ENCODE results near the gene HLA-DRA.
A peak's percentile ranks its signal among the peaks of the same experiment; 100 is the strongest.

The HLA-DRA gene

DNA sequence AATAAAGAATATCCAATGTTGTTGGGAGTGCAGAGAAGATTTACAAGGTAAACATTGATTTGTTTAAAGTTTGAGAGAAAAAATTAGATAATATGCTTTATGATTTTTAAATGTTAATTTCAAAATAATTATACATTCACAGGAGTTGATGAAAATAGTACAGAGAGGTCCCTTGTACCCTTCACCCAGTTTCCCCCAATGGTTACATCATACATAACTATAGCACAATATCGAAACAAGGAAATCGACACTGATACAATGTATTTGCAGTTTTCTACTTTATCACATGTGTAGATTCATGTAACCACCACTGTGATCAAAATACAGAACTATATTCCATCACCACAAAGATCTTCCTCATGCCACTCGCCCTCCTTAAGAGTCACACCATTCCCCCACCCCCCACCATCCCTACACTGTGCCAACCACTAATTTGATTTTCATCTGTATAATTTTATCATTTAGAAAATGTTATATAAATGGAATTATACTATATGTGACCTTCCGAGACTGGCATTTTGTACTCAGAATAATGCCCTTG is 11.7 kb upstream of the HLA-DRA start:
- TF ChIP-seq CEBPB (IDR thresholded peaks at IDR 0.05): no peak
- TF ChIP-seq FOXM1 (IDR thresholded peaks at IDR 0.05; ENCODE audit: borderline replicate concordance, low read depth): no peak
- TF ChIP-seq NFIC (IDR thresholded peaks at IDR 0.05): no peak
- TF ChIP-seq TCF12 (IDR thresholded peaks at IDR 0.05; ENCODE audit: low read depth): no peak

DNA sequence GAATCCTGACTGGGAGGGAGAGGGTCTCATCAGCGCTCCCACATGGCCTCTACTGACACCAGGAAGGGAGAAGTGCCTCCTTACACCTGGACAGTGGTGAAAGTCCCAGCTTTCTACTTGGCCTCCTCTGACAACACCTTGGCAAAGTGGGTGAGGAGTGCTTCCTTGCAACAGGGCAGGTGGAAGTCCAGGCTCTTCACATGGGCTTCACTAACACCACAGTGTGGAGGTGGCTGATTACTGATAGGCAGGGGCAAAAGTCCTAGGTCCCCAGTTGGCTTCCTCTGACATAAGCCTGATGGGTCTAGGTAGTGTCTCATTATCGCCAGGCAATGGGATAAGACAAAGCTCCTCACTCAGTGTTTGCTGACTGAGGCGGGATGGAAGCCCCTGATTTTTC is 9.5 kb upstream of the HLA-DRA start:
- TF ChIP-seq TEAD4 (IDR thresholded peaks at IDR 0.05): no peak
- TF ChIP-seq, protein P1, sequence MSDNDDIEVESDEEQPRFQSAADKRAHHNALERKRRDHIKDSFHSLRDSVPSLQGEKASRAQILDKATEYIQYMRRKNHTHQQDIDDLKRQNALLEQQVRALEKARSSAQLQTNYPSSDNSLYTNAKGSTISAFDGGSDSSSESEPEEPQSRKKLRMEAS (IDR thresholded peaks at IDR 0.05): no peak
- TF ChIP-seq YY1 (IDR thresholded peaks at IDR 0.05; ENCODE audit: low read depth): no peak
- TF ChIP-seq TCF12 (IDR thresholded peaks at IDR 0.05; ENCODE audit: low read depth): no peak
- TF ChIP-seq, protein P2, sequence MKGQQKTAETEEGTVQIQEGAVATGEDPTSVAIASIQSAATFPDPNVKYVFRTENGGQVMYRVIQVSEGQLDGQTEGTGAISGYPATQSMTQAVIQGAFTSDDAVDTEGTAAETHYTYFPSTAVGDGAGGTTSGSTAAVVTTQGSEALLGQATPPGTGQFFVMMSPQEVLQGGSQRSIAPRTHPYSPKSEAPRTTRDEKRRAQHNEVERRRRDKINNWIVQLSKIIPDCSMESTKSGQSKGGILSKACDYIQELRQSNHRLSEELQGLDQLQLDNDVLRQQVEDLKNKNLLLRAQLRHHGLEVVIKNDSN (IDR thresholded peaks at IDR 0.05): no peak
- TF ChIP-seq EGR1 (IDR thresholded peaks at IDR 0.05): no peak

DNA sequence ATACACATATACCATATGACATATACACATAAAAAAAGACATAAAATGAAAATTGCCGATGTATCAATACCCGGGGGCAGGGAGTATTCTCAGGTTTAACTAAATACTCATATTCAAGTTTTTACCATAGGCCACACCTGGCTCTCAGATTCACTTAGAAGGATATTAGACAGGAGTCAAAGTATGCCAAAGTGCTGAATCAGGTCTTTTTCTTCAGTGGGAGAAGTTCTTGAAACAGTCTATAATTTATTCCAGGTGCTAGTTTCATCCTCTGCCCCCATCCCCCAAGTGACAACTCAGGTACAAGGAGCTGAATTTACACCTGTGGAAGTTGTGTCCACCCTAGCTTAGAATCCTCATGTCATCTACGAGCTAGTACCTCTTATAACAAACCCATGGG is 8.5 kb upstream of the HLA-DRA start:
- TF ChIP-seq ZBTB7A (IDR thresholded peaks at IDR 0.05; ENCODE audit: low read depth) (no peak), RAD21 (IDR thresholded peaks at IDR 0.05; ENCODE audit: low read depth) (no peak)

DNA sequence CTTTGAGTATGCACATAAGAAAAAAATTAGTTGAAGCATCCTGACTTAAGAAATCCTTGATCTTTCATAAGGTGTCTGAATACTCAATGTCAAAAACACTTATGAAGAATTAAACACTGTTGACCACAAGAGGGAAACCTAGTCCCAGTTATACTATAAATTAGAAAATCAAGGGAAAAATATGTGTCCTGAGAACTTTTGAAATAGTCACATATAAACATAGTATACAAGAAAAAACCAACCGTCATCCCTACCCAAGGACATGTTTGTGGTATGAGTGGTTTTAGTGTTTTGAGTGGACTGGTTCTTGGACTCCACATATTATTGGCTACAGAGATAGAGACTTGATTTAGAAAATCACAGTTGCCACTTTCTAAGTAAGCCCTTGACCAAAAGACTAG is 7.6 kb upstream of the HLA-DRA start:
- TF ChIP-seq EGR1 (IDR thresholded peaks at IDR 0.05) (no peak), RAD21 (IDR thresholded peaks at IDR 0.05; ENCODE audit: low read depth) (peak; percentile 48)
- TF ChIP-seq, protein P1 (IDR thresholded peaks at IDR 0.05): no peak
- TF ChIP-seq, protein P3, sequence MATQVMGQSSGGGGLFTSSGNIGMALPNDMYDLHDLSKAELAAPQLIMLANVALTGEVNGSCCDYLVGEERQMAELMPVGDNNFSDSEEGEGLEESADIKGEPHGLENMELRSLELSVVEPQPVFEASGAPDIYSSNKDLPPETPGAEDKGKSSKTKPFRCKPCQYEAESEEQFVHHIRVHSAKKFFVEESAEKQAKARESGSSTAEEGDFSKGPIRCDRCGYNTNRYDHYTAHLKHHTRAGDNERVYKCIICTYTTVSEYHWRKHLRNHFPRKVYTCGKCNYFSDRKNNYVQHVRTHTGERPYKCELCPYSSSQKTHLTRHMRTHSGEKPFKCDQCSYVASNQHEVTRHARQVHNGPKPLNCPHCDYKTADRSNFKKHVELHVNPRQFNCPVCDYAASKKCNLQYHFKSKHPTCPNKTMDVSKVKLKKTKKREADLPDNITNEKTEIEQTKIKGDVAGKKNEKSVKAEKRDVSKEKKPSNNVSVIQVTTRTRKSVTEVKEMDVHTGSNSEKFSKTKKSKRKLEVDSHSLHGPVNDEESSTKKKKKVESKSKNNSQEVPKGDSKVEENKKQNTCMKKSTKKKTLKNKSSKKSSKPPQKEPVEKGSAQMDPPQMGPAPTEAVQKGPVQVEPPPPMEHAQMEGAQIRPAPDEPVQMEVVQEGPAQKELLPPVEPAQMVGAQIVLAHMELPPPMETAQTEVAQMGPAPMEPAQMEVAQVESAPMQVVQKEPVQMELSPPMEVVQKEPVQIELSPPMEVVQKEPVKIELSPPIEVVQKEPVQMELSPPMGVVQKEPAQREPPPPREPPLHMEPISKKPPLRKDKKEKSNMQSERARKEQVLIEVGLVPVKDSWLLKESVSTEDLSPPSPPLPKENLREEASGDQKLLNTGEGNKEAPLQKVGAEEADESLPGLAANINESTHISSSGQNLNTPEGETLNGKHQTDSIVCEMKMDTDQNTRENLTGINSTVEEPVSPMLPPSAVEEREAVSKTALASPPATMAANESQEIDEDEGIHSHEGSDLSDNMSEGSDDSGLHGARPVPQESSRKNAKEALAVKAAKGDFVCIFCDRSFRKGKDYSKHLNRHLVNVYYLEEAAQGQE (IDR thresholded peaks at IDR 0.05; ENCODE audit: low read depth): no peak

DNA sequence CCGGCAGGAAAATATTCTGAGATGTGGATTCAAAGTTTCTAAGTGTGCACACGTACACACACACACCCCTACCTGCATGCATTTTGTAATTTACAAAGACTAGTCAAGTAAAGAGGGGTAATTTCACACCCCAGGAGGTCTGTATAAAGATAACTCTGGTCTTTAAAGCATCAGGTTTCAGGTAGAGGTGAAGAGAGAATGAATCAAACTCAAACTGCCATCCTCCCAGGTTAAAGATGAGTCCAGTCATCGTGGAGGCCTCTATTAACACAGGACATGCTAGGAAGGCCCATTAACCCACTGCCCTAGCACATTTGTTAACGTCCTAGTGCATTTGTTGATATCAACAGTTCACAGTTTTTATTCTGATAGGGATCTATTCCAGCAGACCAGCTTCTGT is 3.5 kb upstream of the HLA-DRA start:
- TF ChIP-seq TEAD4 (IDR thresholded peaks at IDR 0.05) (no peak), EP300 (IDR thresholded peaks at IDR 0.05; ENCODE audit: borderline replicate concordance) (no peak), CEBPB (IDR thresholded peaks at IDR 0.05) (no peak), FOXM1 (IDR thresholded peaks at IDR 0.05; ENCODE audit: borderline replicate concordance, low read depth) (no peak), CREB1 (IDR thresholded peaks at IDR 0.05; ENCODE audit: low read depth) (no peak), RAD21 (IDR thresholded peaks at IDR 0.05; ENCODE audit: low read depth) (no peak), EGR1 (IDR thresholded peaks at IDR 0.05) (no peak)
- TF ChIP-seq, protein P1 (IDR thresholded peaks at IDR 0.05): no peak
- TF ChIP-seq, protein P3 (IDR thresholded peaks at IDR 0.05; ENCODE audit: low read depth): no peak
- TF ChIP-seq, protein P2 (IDR thresholded peaks at IDR 0.05): no peak

DNA sequence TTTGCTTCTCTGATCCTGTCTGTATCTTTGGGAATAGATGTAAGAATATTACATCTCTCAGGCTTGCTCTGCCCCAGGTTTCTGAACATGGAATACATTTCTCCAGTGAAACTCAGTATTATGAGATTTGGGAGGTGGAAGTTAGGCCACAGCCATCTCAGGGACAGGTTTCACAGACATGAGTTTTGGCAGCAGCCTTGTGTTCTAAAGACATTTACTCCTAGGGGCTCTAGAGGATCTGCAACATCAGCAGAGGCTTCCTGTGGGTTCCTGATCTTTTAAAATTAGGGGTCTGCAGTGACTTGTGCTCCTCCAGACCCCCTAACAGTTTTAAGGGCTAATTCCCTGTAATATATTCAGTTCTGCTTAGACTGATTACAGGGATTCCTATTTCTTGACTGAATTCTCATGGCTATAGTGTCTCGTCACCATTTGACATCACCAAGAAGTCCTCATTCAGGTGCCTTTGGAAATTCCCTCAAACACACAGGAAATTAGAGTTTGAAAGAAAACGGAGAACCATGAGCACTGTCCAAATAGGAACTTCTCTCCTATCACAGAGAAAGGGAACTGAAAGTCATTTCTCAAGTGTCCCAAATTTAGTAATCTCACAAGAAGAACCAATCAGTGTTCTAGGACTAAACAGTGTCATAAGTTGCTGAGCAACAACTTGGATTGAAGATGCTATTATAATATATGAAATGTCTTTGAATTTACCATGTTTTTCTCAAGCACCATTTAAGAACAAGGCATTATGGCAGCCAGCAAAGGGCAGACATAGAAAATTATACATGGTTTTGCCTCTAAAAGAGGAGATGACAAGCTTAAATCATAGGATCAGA is 2.5 kb upstream of the HLA-DRA start:
- TF ChIP-seq, protein P2 (IDR thresholded peaks at IDR 0.05): no peak

DNA sequence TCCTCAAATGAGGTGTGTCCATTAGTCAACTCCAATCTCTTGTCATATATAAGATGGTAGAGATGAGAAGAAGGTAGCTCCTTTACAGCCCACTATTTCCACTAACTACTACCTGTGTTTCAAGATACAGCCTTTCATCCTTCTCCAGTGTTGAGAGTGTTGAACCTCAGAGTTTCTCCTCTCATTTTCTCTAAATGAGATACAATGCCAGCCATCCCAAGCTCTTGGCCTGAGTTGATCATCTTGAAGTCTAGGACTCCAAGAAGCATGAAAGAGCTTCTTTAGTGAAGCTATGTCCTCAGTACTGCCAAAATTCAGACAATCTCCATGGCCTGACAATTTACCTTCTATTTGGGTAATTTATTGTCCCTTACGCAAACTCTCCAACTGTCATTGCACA is 548 bp upstream of the HLA-DRA start:
- TF ChIP-seq TCF12 (IDR thresholded peaks at IDR 0.05; ENCODE audit: low read depth): no peak
- no peak for TF ChIP-seq CEBPB (IDR thresholded peaks at IDR 0.05)
- no peak for TF ChIP-seq NFIC (IDR thresholded peaks at IDR 0.05)
- no peak for TF ChIP-seq TEAD4 (IDR thresholded peaks at IDR 0.05)
- no peak for TF ChIP-seq FOXM1 (IDR thresholded peaks at IDR 0.05; ENCODE audit: borderline replicate concordance, low read depth)
- no peak for TF ChIP-seq CREB1 (IDR thresholded peaks at IDR 0.05; ENCODE audit: low read depth)
